ENCODE results near the gene PTF1A. TPM values are rescaled to one million over a fixed set of nuclear protein-coding genes. Genes with fewer than 3 reads are reported as not detected.

The PTF1A gene
- total and polyA plus RNA-seq, 10 of the 15 experiments (the other 5 are each of a cell fraction or from before 2014, with no cell fraction given): not detected

- SMC1A ChIA-PET (ENCODE audit: uncharacterized antibody, unreplicated experiment): no interaction called here
- intact Hi-C loops (cut with micrococcal nuclease; ENCODE audit: unreplicated experiment) (no loop called here), in situ Hi-C loops (cut with MboI) (no loop called here)
- Histone ChIP-seq H4K20me1 (ENCODE audit: control insufficient read depth, insufficient read depth) (no peaks in the 10 kb centered on the region), H3K27ac (ENCODE audit: control insufficient read depth, insufficient read depth) (no peak overlapping the region), H3K27me3 (replicated peaks in 1 of 2; ENCODE audit: control insufficient read depth in 2 of 2, insufficient read depth in 2 of 2, low read length in 1 of 2) (no peaks in the 10 kb centered on the region), H2AFZ (ENCODE audit: control insufficient read depth, low read depth, low read length) (no peak overlapping the region), H3K9ac (ENCODE audit: control insufficient read depth, insufficient read depth, low read length) (no peak overlapping the region), H3K4me2 (ENCODE audit: control insufficient read depth, insufficient read depth) (no peak overlapping the region), H3K79me2 (ENCODE audit: control insufficient read depth, insufficient read depth, low read length) (no peaks in the 10 kb centered on the region), H3K4me1 (ENCODE audit: control insufficient read depth, insufficient read depth, low read length) (no peaks in the 10 kb centered on the region; the same call in 1 of the 2 replicates), H3K36me3 (ENCODE audit: control insufficient read depth in 2 of 2, insufficient read depth in 2 of 2, low read length in 1 of 2) (no peaks in the 10 kb centered on the region), H3K4me3 (no peak overlapping the region), H3K9me3 (replicated peaks; ENCODE audit: control insufficient read depth, insufficient read depth, low read length) (no peaks in the 10 kb centered on the region)
- FAIRE-seq (no peak), ATAC-seq (no peak), DNase-seq (ENCODE audit: low read depth, low spot score) (no peak)
- BruUV-seq (replicated peaks): no TSS peak
- whole genome bisulfite sequencing (ENCODE audit: insufficient coverage, insufficient replicate concordance, low lambda C conversion rate, missing lambda C conversion rate): 77% methylated on average over 9 of the region's 9 CpGs
- CTCF ChIA-PET: interaction anchor here (3.9 kb wide), 1 partner anchor 11 kb away, joined by 19 read pairs; no protein-coding TSS in a partner anchor
- POLR2A ChIA-PET: no interaction called here
- RAD21 ChIA-PET (ENCODE audit: unreplicated experiment): no interaction called here
- TF ChIP-seq REST (IDR thresholded peaks at IDR 0.05; ENCODE audit: low read depth, low read length): no peak
- no peak for TF ChIP-seq ZBTB11 (CRISPR knock-in tag; IDR thresholded peaks at IDR 0.05)
- no peak for TF ChIP-seq SUZ12 (IDR thresholded peaks at IDR 0.05; ENCODE audit: unreplicated experiment)
- no peak for TF ChIP-seq ATF7 (IDR thresholded peaks at IDR 0.05; ENCODE audit: low read depth)
- TF ChIP-seq MYC (IDR thresholded peaks at IDR 0.05; ENCODE audit: insufficient read depth, insufficient read length, insufficient replicate concordance, low read length, severe bottlenecking): no peak
- no peak for TF ChIP-seq SIX5 (IDR thresholded peaks at IDR 0.05; ENCODE audit: low read depth, low read length, severe bottlenecking)
- TF ChIP-seq CHD1 (IDR thresholded peaks at IDR 0.05; ENCODE audit: low read depth, low read length): no peak
- TF ChIP-seq BACH1 (IDR thresholded peaks at IDR 0.05; ENCODE audit: borderline replicate concordance): no peak
- TF ChIP-seq BCL3 (IDR thresholded peaks at IDR 0.05; ENCODE audit: borderline replicate concordance, insufficient read depth, low read depth, low read length, poor library complexity, severe bottlenecking): no peak
- no peak for TF ChIP-seq KDM1A (IDR thresholded peaks at IDR 0.05; ENCODE audit: borderline replicate concordance)
- TF ChIP-seq CREB1 (IDR thresholded peaks at IDR 0.05; ENCODE audit: low read depth): no peak
- TF ChIP-seq IKZF2 (IDR thresholded peaks at IDR 0.05): no peak
- no peak for TF ChIP-seq RCOR1 (conservative IDR thresholded peaks at IDR 0.05; ENCODE audit: low read depth, low read length)
These were observed 45.9 kb upstream of the PTF1A start for GRCh38 chr10:23146258-23146657.

All from GM12878 (cell line).